Measurements from ENCODE around the gene COPG2.

GRCh38 chr7:130554481-130554880 is 114.1 kb downstream of the COPG2 start:
- TF ChIP-seq, protein P1, sequence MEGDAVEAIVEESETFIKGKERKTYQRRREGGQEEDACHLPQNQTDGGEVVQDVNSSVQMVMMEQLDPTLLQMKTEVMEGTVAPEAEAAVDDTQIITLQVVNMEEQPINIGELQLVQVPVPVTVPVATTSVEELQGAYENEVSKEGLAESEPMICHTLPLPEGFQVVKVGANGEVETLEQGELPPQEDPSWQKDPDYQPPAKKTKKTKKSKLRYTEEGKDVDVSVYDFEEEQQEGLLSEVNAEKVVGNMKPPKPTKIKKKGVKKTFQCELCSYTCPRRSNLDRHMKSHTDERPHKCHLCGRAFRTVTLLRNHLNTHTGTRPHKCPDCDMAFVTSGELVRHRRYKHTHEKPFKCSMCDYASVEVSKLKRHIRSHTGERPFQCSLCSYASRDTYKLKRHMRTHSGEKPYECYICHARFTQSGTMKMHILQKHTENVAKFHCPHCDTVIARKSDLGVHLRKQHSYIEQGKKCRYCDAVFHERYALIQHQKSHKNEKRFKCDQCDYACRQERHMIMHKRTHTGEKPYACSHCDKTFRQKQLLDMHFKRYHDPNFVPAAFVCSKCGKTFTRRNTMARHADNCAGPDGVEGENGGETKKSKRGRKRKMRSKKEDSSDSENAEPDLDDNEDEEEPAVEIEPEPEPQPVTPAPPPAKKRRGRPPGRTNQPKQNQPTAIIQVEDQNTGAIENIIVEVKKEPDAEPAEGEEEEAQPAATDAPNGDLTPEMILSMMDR (IDR thresholded peaks at IDR 0.05; ENCODE audit: insufficient read depth, low read depth, low read length), result no peak
- TF ChIP-seq EZH2 (IDR thresholded peaks at IDR 0.05; ENCODE audit: insufficient read depth, low read length), result no peak
